Measurements from ENCODE around the gene ZNF318. TPM values are rescaled to one million over a fixed set of nuclear protein-coding genes. Genes with fewer than 3 reads are reported as not detected.

ZNF318 gene
- total RNA-seq, 1 donor from 2014 or later, result 4.4 TPM

GRCh38 chr6:43325876-43326275, 43.6 kb downstream of the ZNF318 start:
- Histone ChIP-seq H3K27ac (no peak overlapping the region), H3K4me3 (no peak overlapping the region), H3K27me3 (no peaks in the 10 kb centered on the region), H3K4me1 (no peaks in the 10 kb centered on the region), H3K36me3 (no peaks in the 10 kb centered on the region), H3K9me3 (no peaks in the 10 kb centered on the region)
- no peak for DNase-seq (ENCODE audit: low spot score in 2 of 2)
- intact Hi-C loops (cut with DNase I), result no loop called here
- no peak for TF ChIP-seq CTCF (IDR thresholded peaks at IDR 0.05)

- H3K27me3 ChIP-seq, result no peaks in the 10 kb centered on the region
- H3K36me3 ChIP-seq, result no peaks in the 10 kb centered on the region
- no peaks in the 10 kb centered on the region for H3K4me1 ChIP-seq
- H3K4me3 ChIP-seq, result no peak overlapping the region
- H3K9me3 ChIP-seq, result no peaks in the 10 kb centered on the region
- H3K27ac ChIP-seq, result no peak overlapping the region
- DNase-seq (ENCODE audit: low spot score in 2 of 2), result no peak
- intact Hi-C loops (cut with DNase I), result no loop called here
- no peak for TF ChIP-seq CTCF (IDR thresholded peaks at IDR 0.05)
Measured at GRCh38 chr6:43318011-43318410, 51.4 kb downstream of the ZNF318 start.

- Histone ChIP-seq H3K27ac (no peak overlapping the region), H3K27me3 (no peaks in the 10 kb centered on the region), H3K4me1 (no peaks in the 10 kb centered on the region), H3K9me3 (no peaks in the 10 kb centered on the region), H3K4me3 (no peak overlapping the region), H3K36me3 (no peaks in the 10 kb centered on the region)
- intact Hi-C loops (cut with DNase I), result no loop called here
- no peak for TF ChIP-seq CTCF (IDR thresholded peaks at IDR 0.05)
- DNase-seq (ENCODE audit: low spot score in 2 of 2), result no peak
Measured at GRCh38 chr6:43313813-43314212, 55.6 kb downstream of the ZNF318 start.

GRCh38 chr6:43311666-43312065, 57.8 kb downstream of the ZNF318 start:
- no peak overlapping the region for H3K27ac ChIP-seq
- intact Hi-C loops (cut with DNase I), result no loop called here
- no peaks in the 10 kb centered on the region for H3K36me3 ChIP-seq
- H3K27me3 ChIP-seq, result peaks cover 5% of the 10 kb centered on the region
- TF ChIP-seq CTCF (IDR thresholded peaks at IDR 0.05), result no peak
- H3K4me3 ChIP-seq, result no peak overlapping the region
- no peaks in the 10 kb centered on the region for H3K4me1 ChIP-seq
- no peaks in the 10 kb centered on the region for H3K9me3 ChIP-seq
- no peak for DNase-seq (ENCODE audit: low spot score in 2 of 2)

- Histone ChIP-seq H3K27ac (no peak overlapping the region), H3K4me1 (no peaks in the 10 kb centered on the region), H3K36me3 (no peaks in the 10 kb centered on the region), H3K9me3 (no peaks in the 10 kb centered on the region), H3K4me3 (no peak overlapping the region), H3K27me3 (peaks cover 5% of the 10 kb centered on the region)
- DNase-seq (ENCODE audit: low spot score in 2 of 2), result no peak
- intact Hi-C loops (cut with DNase I), result no loop called here
- no peak for TF ChIP-seq CTCF (IDR thresholded peaks at IDR 0.05)
Measured at GRCh38 chr6:43310624-43311023, 58.8 kb downstream of the ZNF318 start.

GRCh38 chr6:43310134-43310533, 59.3 kb downstream of the ZNF318 start:
- Histone ChIP-seq H3K27me3 (peaks cover 5% of the 10 kb centered on the region), H3K4me3 (no peak overlapping the region), H3K36me3 (no peaks in the 10 kb centered on the region), H3K4me1 (no peaks in the 10 kb centered on the region), H3K9me3 (no peaks in the 10 kb centered on the region), H3K27ac (no peak overlapping the region)
- no peak for DNase-seq (ENCODE audit: low spot score in 2 of 2)
- no peak for TF ChIP-seq CTCF (IDR thresholded peaks at IDR 0.05)
- intact Hi-C loops (cut with DNase I), result no loop called here
